Gastroesophageal sphincter (tissue), 4 donors: ENCODE results near the gene EVL. TPM values are rescaled to one million over a fixed set of nuclear protein-coding genes. Genes with fewer than 3 reads are reported as not detected.

Experiments used
- ATAC-seq: fragments of 150-250 bp; one replicate; pipeline ENCODE4 v1.9.1; 2016; ENCODE audit warnings: mild to moderate bottlenecking, moderate library complexity
- H3K27ac ChIP-seq, 4 donors: fragments of 200-600 bp; sonication (generic) in 3 of 4; 1 replicate in 3 of 4; 2 replicates in 1 of 4; pipeline ENCODE4 v1.5.1; 2016 to 2019
- H3K27me3 ChIP-seq: fragments of 200-600 bp; sonication (generic); one replicate; pipeline ENCODE4 v1.5.1; 2019
- H3K36me3 ChIP-seq, 2 donors: fragments of 200-600 bp; sonication (generic); one replicate each; pipeline ENCODE4 v1.5.1; 2019; ENCODE audit warnings: control low read depth in 1 of 2
- H3K4me1 ChIP-seq, 3 donors: fragments of 200-600 bp; sonication (generic); 1 replicate in 2 of 3; 2 replicates in 1 of 3; pipeline ENCODE4 v1.5.1; 2016 to 2019; ENCODE audit warnings: control low read depth in 2 of 3
- H3K4me3 ChIP-seq, 2 donors: fragments of 200-600 bp; sonication (generic); one replicate each; pipeline ENCODE4 v1.5.1; 2019; ENCODE audit warnings: mild to moderate bottlenecking in 1 of 2, moderate library complexity in 1 of 2
- H3K9me3 ChIP-seq, 3 donors: fragments of 200-600 bp; sonication (generic); one replicate each; pipeline ENCODE4 v1.5.1; 2017 to 2019; ENCODE audit warnings: control low read depth in 2 of 3
- EP300 ChIP-seq: sonication (generic); formaldehyde crosslinking; IDR thresholded peaks from one replicate; pipeline ENCODE4 v1.6.1; 2017; ENCODE audit warnings: antibody characterized with exemption, mild to moderate bottlenecking
- POLR2A ChIP-seq, 2 donors: fragments of 450-650 bp; IDR thresholded peaks; one replicate each; pipeline ENCODE4 v1.6.1; 2017; ENCODE audit warnings: antibody characterized with exemption in 2 of 2, mild to moderate bottlenecking in 2 of 2, moderate library complexity in 1 of 2
- POLR2AphosphoS5 ChIP-seq: sonication (generic); formaldehyde crosslinking; IDR thresholded peaks from one replicate; pipeline ENCODE4 v1.6.1; 2017; ENCODE audit warnings: antibody characterized with exemption
- WGBS, 2 donors: methylation state at CpG; one replicate each; pipeline ENCODE4 v1.1.5; 2018; ENCODE audit warnings: low coverage in 1 of 2; 5-methylcytosine and 5-hydroxymethylcytosine counted together
- total RNA-seq, 4 donors: library from RNA; depleted of rRNA; stranded (reverse); fragments of >200 nt; gene quantifications; one replicate each; pipeline ENCODE4 v1.1.0, GENCODE V29; 2016
- TF ChIP-seq, protein P1 (sequence below), 4 experiments: fragments of 200-600 bp in 2 of 4; fragments of 450-650 bp in 2 of 4; sonication (generic) in 1 of 4; IDR thresholded peaks; one replicate each; pipeline ENCODE4 v1.5.1; 2017 to 2019; ENCODE audit warnings: antibody characterized with exemption in 4 of 4, mild to moderate bottlenecking in 2 of 4, moderate library complexity in 2 of 4

EVL gene
- total RNA-seq, 4 donors from 2014 or later, result 36.1 to 42.6 (median 38.5) TPM

DNA sequence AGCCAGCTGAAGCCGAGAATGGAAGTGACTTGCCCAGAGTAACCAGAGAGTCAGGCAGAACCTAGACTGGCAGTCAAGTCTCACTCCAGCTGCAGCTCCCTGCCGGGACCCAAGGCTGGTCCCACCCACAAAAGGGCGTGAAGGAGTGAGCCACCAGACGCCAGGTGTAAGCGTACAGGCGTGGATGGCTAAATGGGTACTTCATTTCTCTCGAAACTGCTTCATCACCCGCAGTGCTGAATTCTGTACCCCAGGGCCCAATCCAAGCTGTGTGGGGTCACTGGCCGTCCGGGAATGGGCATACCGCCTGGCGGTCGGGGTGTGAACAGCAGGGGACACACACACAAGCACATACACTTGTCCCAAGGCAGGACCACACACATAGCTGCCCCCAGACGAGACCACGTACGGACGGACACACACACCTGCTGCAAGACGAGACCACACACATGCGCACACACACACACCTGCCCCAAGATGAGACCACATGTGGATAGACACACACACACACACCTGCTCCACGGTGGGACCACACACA lies 59.4 kb downstream of the EVL start:
- TF ChIP-seq, protein P1, sequence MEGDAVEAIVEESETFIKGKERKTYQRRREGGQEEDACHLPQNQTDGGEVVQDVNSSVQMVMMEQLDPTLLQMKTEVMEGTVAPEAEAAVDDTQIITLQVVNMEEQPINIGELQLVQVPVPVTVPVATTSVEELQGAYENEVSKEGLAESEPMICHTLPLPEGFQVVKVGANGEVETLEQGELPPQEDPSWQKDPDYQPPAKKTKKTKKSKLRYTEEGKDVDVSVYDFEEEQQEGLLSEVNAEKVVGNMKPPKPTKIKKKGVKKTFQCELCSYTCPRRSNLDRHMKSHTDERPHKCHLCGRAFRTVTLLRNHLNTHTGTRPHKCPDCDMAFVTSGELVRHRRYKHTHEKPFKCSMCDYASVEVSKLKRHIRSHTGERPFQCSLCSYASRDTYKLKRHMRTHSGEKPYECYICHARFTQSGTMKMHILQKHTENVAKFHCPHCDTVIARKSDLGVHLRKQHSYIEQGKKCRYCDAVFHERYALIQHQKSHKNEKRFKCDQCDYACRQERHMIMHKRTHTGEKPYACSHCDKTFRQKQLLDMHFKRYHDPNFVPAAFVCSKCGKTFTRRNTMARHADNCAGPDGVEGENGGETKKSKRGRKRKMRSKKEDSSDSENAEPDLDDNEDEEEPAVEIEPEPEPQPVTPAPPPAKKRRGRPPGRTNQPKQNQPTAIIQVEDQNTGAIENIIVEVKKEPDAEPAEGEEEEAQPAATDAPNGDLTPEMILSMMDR (IDR thresholded peaks at IDR 0.05), result no peak
- TF ChIP-seq EP300 (no peak), POLR2AphosphoS5 (no peak), POLR2A (IDR thresholded peaks at IDR 0.05) (no peak)
- no peak overlapping the region for H3K27ac ChIP-seq
- no peaks in the 10 kb centered on the region for H3K27me3 ChIP-seq
- no peaks in the 10 kb centered on the region for H3K9me3 ChIP-seq
- H3K36me3 ChIP-seq, result peaks cover 0 to 56% of the 10 kb centered on the region in 2 donors
- H3K4me1 ChIP-seq, result peaks cover 0 to 23% (median 4%) of the 10 kb centered on the region in 3 donors
- ATAC-seq, result no peak
- no peak overlapping the region for H3K4me3 ChIP-seq
- 90 to 100% methylated on average over 2 to 3 of the region's 20 CpGs for WGBS, 2 donors

DNA sequence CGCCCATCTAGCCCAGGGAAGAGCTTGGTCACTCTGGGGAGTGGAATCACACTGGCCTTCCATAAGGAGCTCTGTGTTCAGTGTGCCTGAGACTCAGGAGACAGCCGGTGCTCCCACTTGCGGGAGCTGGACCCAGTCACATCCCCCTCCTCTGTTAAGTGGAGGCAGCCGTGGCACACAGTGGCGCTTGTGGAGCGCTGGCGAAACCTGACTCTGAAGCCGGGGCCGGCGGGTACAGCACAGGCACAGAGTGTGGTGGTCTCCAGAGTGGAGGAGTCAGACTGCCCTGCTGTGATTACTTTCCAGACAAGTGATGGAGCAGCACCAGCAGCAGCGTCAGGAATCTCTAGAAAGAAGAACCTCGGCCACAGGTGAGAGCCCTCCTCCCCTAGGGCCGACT lies 61.2 kb downstream of the EVL start:
- no peaks in the 10 kb centered on the region for H3K9me3 ChIP-seq
- no peaks in the 10 kb centered on the region for H3K27me3 ChIP-seq
- H3K27ac ChIP-seq, result no peak overlapping the region
- no peak overlapping the region for H3K4me3 ChIP-seq
- no peak for TF ChIP-seq POLR2AphosphoS5
- TF ChIP-seq POLR2A (IDR thresholded peaks at IDR 0.05), result no peak
- TF ChIP-seq, protein P1 (IDR thresholded peaks at IDR 0.05), result no peak
- no peak for TF ChIP-seq EP300
- no peak for ATAC-seq
- peaks cover 0 to 72% of the 10 kb centered on the region in 2 donors for H3K36me3 ChIP-seq
- peaks cover 0 to 27% (median 4%) of the 10 kb centered on the region in 3 donors for H3K4me1 ChIP-seq
- WGBS, 2 donors, result no CpG with 5 or more reads among the region's 13 CpGs

DNA sequence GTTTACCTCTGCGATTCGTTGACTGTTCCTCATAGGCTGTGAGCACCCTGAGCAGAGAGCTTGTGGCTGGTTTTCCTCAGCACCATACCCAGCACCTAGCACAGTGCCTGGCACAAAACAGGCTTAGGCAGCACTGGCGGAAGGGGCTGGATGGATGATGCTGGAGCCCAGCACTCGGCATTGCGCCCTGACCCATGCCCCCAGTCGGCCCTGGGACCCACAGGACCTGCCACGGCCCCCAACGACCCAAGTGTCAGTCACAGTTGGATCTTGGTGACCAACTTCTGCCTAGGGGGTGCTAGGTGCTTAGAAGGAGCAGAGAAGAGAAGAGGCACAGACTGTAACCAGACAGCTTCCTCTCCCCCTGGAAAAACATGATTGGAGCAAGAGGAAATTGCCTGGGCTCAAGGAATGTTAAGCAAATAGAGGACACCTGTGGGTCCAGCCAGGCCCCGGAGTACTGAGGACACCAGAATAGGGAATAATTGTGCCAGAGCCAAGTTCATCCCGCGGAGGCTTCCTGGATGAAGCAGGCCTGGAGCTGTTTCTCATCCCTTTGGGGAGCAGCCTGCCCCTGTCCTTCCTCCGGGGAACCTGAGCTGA lies 62.7 kb downstream of the EVL start:
- H3K27me3 ChIP-seq, result no peaks in the 10 kb centered on the region
- H3K4me3 ChIP-seq, result no peak overlapping the region
- WGBS, 2 donors, result no CpG with 5 or more reads among the region's 12 CpGs
- TF ChIP-seq POLR2A (IDR thresholded peaks at IDR 0.05) (no peak), EP300 (no peak), POLR2AphosphoS5 (no peak)
- TF ChIP-seq, protein P1 (IDR thresholded peaks at IDR 0.05), result no peak
- H3K4me1 ChIP-seq, result peaks cover 0 to 29% (median 4%) of the 10 kb centered on the region in 3 donors
- H3K36me3 ChIP-seq, result peaks cover 0 to 87% of the 10 kb centered on the region in 2 donors
- ATAC-seq, result no peak
- H3K27ac ChIP-seq, result peak overlapping the region in 1 of 4 donors; percentile 41
- H3K9me3 ChIP-seq, result no peaks in the 10 kb centered on the region

DNA sequence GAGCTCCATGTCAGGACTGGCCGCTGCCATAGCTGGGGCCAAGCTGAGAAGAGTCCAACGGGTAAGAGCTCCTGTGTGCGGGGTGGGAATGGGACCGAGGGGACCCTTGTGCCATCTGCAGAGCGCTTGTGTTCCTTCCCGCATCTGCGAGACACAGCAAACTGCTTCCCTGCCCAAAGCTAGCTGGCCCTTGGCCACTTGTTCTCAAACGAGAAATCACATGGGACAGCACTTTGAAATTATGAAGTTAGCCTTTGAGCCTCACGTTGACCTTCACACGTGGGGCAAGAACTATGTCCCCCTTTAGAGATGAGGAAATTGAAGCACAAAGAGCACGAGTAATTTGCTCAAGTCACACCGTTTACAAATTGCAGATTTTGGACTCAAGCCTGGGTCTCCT lies 63.5 kb downstream of the EVL start:
- Histone ChIP-seq H3K36me3 (peaks cover 0 to 91% of the 10 kb centered on the region in 2 donors), H3K27ac (peak overlapping the region in 1 of 4 donors; percentile 41), H3K4me3 (no peak overlapping the region)

More for the DNA sequence above, 63.5 kb downstream of the EVL start:
- ATAC-seq, result no peak
- Histone ChIP-seq H3K9me3 (no peaks in the 10 kb centered on the region), H3K4me1 (peaks cover 0 to 27% (median 4%) of the 10 kb centered on the region in 3 donors), H3K27me3 (no peaks in the 10 kb centered on the region)
- TF ChIP-seq EP300 (no peak), POLR2AphosphoS5 (no peak), POLR2A (IDR thresholded peaks at IDR 0.05) (no peak)
- TF ChIP-seq, protein P1 (IDR thresholded peaks at IDR 0.05), result no peak
- WGBS, 2 donors, result 25% methylated on average over 2 of the region's 12 CpGs; no CpG with 5 or more reads in 1 of the 2 donors
